Fibroblast of skin of left biceps (primary cell): ENCODE results near the gene COMMD7.
A peak's percentile ranks its signal among the peaks of the same experiment; 100 is the strongest.

Experiments
- DNase-seq, 2 experiments: peaks; one replicate each; pipeline ENCODE4 v3.0.0-alpha.2; 2013; ENCODE audit warnings: low read depth in 2 of 2

The COMMD7 gene

GRCh38 chr20:32675223-32675975 is 67.9 kb downstream of the COMMD7 start:
- DNase-seq: no peak

- no peak for DNase-seq
These were observed 68.9 kb downstream of the COMMD7 start for GRCh38 chr20:32674362-32674789.

- DNase-seq: no peak
These were observed 70.0 kb downstream of the COMMD7 start for GRCh38 chr20:32672982-32673851.

- no peak for DNase-seq
These were observed 70.8 kb downstream of the COMMD7 start for GRCh38 chr20:32672394-32672981.

GRCh38 chr20:32670773-32671455 is 72.4 kb downstream of the COMMD7 start:
- no peak for DNase-seq

- no peak for DNase-seq
These were observed 76.2 kb downstream of the COMMD7 start for GRCh38 chr20:32667027-32667426.

GRCh38 chr20:32664678-32665159 is 78.5 kb downstream of the COMMD7 start:
- DNase-seq: no peak

- no peak for DNase-seq
These were observed 79.1 kb downstream of the COMMD7 start for GRCh38 chr20:32664012-32664677.

- DNase-seq: no peak
These were observed 79.8 kb downstream of the COMMD7 start for GRCh38 chr20:32663335-32664011.

- no peak for DNase-seq
These were observed 81.3 kb downstream of the COMMD7 start for GRCh38 chr20:32661820-32662528.

GRCh38 chr20:32660661-32661060 is 82.6 kb downstream of the COMMD7 start:
- DNase-seq: no peak

GRCh38 chr20:32656827-32657226 is 86.4 kb downstream of the COMMD7 start:
- DNase-seq: no peak

GRCh38 chr20:32655903-32656512 is 87.3 kb downstream of the COMMD7 start:
- DNase-seq: no peak

- DNase-seq: peak; percentile 29 to 36
These were observed 90.3 kb downstream of the COMMD7 start for GRCh38 chr20:32652739-32653526.
